KOPT-K1 (cell line): ENCODE results near the gene HOTAIR.

Experiments
- H3K27ac ChIP-seq: fragments of 200-600 bp; sonication (generic); 2 replicates; pipeline ENCODE4 v1.5.1; 2016; ENCODE audit warnings: antibody characterized with exemption, mild to moderate bottlenecking, low read depth, low read length; ENCODE audit not compliant: poor library complexity, severe bottlenecking
- H3K36me3 ChIP-seq: fragments of 200-600 bp; sonication (generic); 2 replicates; pipeline ENCODE4 v1.5.1; 2017; ENCODE audit warnings: antibody characterized with exemption, mild to moderate bottlenecking, low read length, moderate library complexity; ENCODE audit not compliant: insufficient read depth
- H3K9me3 ChIP-seq: fragments of 200-600 bp; sonication (generic); 2 replicates; pipeline ENCODE4 v1.5.1; 2017; ENCODE audit warnings: antibody characterized with exemption, low read length, mild to moderate bottlenecking; ENCODE audit not compliant: insufficient read depth, poor library complexity, severe bottlenecking

The HOTAIR gene

DNA sequence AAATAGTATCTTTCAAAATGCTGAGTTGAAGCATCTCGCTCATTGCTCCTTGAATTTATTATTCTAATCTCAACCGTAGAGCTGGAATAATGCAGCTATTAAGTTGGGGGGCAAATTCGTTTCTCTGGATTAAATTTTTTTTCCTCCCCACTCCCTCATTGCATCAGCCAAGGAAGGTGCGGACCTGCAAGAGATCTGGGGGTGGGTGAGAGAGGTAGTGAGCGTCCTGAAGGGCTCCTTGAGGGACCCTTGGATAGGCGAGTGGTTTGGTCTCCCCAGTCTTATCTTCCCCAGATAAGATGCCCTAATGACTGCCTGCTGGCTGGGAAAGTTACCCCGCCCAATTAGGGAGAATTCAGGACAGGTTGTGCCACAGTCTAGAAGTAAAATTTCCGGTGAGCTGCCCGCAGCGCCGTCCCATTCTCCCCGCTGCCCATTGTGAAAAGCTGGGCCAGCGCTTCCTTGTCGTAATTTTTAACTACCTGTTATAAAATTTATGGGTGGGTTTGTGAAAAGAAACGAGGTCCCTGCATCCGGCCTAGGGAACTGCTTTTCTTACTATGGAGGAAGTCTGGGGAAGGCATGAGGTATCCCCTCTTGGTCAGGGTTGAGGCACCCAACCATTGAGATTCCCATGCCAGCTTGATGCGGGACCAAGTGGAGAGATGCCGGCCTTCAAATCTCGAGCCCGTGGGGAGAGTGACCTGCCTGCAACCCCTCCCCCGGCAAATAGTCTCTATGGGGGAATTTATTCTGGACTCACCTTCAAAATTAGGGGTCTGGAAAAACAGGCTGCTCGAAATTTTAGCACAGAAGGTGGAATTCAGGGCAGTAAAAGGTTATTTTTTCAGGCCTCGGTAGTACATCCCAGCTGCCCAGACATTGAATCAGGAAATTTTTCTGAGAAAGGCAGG, 40.5 kb upstream of the HOTAIR start:
- H3K36me3 ChIP-seq: no peaks in the 10 kb centered on the region
- H3K9me3 ChIP-seq: no peaks in the 10 kb centered on the region
- no peak overlapping the region for H3K27ac ChIP-seq

DNA sequence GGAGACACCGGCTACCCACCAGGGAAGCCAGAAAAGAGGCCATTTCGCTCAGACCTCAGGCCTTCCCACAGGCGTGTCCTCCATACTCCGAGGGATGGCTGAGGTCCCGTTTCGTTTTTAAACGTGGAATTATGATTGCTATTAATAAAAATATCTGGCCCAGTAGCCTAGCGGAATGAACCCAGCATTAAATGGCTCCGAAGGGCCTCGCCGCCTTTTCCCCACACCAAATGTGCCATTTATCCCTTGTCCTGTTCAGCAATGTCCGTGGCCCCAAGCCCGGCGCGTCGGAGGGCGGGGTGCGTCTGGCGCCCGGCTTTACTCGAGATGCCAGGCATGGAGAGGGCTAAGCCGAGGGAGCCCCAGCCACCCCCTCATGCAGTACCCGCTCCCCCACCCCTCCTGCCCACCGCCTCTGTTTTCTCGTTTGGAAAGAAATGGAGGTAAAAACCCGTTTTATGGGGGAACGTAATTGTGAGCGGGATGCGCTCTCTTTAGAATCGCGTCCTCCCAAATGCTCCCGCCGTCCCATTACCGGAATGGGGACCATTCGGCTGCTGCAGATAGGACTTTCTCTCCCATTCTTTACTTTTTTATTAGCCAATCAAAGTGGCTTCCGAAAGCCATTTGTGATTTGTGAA, 39.7 kb upstream of the HOTAIR start:
- Histone ChIP-seq H3K9me3 (no peaks in the 10 kb centered on the region), H3K36me3 (no peaks in the 10 kb centered on the region), H3K27ac (no peak overlapping the region)

DNA sequence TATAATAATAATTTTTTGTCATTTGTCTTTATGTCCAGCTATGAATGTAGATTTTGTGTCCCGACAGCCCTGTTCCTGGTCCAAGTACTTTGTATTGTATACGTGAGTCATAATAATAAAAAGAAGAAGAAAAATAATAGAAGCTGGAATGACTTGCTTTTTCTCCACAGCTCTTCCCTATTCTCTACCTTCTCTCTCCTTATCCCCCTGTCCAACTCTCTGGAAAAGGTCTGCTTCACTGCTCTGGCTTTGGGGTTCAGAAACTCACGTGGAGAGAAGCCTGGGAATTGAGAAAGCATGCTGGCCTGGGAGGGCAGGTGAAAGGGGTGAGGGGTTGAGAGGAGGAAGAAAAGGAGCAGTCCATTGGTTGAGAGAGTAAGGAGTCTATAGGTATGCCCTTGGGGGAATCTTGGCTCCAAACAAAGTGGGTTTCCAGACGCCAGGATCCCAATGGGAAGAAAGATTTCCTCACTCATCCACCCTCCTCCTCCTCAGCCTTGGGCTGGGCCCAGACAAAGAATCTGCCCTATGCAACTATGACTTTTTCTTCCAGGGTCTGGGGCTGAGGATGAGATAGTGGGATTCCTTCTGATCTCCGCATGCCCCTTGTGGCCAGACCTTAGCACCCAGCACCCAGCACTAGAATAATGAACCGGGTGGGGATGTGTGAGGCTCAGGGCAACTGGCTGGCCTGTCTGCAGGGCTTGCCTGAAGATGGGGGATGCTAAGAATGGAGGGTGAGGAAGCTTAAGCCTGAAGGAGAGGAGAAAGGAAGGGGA, 38.1 kb upstream of the HOTAIR start:
- Histone ChIP-seq H3K27ac (no peak overlapping the region), H3K9me3 (no peaks in the 10 kb centered on the region), H3K36me3 (no peaks in the 10 kb centered on the region)

DNA sequence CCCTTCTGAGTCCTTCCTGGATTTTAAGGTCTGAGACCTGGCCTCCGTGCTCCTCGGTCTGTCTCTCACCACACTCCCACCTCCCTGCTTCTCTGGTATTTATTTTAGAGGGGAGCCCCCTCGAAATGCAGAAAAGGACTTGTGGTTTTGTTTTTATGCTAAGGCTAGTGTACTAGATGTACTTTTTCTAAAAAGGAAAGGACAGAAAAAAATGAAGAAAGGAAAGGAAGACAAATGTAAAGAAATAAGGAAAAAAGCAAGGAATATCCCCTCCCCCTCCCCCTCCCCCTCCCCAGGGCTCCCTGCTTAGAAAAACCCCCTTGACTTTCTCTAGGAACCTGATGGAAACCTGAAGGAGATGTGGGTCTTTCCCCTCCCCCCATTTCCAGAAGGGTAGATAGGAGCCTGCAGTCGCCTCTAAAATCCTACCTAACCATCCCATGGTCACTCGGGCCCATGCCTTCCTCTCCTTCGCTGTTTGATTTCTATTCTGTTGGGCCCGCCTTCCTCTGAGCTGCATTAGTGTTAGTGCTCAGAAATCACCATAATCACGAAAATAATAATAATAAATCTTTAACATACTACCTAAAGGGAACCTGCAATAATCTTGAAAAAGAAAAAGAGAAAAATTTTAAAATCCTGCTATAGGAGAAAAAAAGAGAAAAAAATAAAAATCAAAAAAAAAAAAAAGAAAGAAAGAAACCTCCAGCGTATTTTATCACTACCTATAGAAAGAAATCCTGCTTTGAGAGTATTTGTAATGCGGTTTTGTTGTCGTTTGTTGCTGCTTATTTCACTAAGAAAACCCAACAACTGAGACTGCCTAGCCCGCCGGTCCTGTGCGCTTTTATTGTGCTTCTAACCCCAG, 37.1 kb upstream of the HOTAIR start:
- Histone ChIP-seq H3K36me3 (no peaks in the 10 kb centered on the region), H3K9me3 (no peaks in the 10 kb centered on the region), H3K27ac (no peak overlapping the region)

DNA sequence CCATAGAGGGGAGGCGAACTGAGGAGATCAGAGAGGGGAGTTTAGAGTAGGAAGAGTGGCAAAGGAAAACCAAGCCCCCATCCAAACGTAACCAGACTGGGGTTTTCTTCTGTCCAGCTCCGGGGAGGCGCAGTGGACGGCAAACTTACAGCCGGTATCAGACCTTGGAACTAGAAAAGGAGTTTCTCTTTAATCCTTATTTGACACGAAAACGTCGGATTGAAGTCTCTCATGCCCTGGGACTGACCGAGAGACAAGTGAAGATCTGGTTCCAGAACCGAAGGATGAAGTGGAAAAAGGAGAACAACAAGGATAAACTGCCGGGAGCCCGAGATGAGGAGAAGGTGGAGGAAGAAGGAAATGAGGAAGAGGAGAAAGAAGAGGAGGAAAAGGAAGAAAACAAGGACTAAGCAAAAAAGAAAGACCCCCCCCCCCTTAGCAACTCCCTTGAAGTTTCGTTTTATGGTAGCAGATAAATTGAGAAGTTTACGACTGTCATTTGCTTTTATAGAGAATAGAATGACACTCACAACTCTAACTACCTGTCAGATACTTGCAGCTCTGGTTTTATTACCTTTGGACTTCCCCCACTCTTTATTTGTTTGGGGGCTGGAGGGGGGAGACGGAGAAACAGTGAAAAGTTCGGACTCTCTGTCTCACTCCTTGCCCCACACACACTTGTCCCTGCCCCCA, 36.4 kb upstream of the HOTAIR start:
- no peaks in the 10 kb centered on the region for H3K9me3 ChIP-seq
- no peak overlapping the region for H3K27ac ChIP-seq
- H3K36me3 ChIP-seq: no peaks in the 10 kb centered on the region

DNA sequence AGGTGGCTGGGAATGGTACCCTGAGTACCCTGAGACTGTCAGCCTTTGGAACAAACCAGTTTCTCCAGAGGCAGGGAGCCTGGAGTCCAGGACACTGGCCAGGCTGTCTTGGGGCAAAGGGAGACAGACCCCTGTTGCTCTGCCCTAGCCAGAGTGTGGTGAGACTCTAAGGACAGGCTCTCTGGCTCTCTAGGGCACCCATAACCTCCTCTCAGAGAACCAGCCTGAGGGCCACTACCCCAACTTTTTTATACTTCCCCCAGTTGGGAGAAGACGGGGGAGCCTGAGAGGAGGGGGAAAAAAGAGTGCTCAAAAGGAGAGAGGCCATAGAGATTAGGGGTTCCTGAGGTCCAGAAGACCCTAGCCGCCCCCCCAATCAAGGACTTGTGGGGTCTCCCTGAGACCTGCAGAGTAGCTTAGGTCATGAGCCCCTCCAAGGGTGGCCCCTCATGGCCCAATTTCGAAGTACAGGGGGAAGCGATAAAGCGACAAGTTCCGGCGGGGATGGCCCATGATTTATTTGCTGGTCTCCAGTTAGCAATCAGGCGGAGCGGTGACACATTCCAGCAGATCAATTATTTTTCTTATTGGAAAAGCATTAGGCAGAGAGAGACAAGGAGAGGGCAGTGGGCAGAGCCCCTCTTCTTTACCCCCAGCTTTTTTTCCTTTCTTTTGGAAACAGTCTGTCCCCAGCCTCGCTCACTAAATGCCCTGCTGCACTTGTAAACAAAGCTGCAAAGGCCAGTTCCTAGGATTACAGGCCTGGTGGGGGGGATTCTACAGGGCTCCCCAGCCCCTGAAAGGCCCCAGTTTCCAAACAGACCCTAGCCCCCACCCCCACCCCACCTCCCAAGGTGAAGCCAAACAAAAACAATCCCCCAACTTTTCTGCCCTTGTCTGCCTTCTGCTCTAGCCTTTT, 35.6 kb upstream of the HOTAIR start:
- Histone ChIP-seq H3K9me3 (no peaks in the 10 kb centered on the region), H3K36me3 (no peaks in the 10 kb centered on the region), H3K27ac (no peak overlapping the region)

DNA sequence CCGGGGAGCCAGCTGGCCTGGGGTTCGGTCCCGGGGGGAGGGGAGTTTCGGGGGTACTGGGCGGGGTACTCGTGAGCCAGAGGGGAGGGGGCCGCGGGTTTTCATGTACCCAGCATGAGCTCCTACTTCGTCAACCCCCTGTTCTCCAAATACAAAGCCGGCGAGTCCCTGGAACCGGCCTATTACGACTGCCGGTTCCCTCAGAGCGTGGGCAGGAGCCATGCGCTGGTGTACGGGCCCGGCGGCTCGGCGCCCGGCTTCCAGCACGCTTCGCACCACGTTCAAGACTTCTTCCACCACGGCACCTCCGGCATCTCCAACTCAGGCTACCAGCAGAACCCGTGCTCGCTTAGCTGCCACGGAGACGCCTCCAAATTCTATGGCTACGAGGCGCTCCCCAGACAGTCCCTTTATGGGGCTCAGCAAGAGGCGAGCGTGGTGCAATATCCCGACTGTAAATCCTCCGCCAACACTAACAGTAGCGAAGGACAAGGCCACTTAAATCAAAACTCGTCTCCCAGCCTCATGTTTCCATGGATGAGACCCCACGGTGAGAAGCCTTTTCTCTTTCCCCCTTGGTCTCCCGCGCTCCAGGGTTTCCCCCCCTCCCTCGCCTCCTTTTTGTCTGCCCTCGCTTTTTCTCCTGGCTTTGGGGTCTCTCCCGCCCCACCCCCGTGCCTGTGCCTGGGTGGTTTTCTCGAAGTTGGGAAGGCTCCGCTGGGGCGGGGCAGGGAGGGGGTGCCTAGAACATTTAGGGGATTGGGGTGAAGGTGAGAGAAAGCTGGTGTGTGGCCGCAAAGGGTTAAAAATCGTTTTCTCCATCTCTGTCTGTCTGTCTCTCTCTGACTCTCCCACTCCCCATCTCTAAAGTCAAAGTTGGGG, 34.7 kb upstream of the HOTAIR start:
- H3K36me3 ChIP-seq: no peaks in the 10 kb centered on the region
- no peak overlapping the region for H3K27ac ChIP-seq
- no peaks in the 10 kb centered on the region for H3K9me3 ChIP-seq

DNA sequence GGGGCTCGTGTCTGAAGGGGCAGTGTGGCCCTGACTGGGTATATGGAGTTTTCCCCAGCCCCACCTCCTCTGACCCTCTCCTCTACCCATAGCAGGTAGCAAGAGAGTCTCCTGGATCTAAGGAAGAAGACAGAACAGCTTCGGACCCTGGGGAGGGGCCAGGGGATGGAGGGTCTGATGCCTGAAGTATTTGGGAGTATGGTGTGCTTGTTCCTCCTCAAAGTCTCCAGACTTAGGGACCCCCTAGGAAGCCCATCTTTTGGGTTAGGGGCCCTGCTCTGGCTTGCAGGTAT, 33.5 kb upstream of the HOTAIR start:
- no peaks in the 10 kb centered on the region for H3K9me3 ChIP-seq
- H3K36me3 ChIP-seq: no peaks in the 10 kb centered on the region
- H3K27ac ChIP-seq: no peak overlapping the region

DNA sequence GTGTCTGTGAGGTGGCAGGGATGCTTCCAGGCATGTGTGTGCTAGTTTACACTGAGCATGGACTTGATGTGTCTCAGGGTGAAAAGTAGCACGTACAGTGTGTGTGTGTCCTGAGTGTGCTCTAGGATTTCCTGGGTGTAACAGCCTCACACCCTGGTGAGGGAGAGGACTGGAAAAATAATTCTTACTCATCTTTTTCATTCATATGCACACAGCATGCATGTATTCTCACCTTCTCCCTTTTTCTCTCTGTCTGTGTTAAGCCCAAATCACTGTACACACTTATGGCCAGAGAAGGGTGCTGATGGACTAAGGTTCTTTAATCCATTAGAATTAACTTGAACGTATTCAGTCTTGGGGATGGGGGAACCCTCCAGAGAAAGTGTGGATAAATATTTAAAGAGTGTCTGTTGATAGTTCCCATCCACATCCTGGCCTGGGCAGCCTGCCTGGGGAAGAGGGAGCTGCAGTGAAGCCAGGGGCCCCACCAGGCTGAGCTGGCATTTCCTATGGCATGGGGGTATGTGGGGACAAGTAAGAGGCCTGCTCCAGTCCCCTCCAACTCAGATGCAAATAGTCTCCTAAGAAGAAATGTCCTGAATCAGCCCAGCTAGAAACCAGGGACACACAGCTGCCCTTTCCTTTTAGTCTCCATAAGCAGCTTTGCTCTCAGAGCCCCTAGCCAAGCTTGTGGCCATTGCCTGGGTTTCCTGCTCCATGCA, 32.9 kb upstream of the HOTAIR start:
- no peaks in the 10 kb centered on the region for H3K36me3 ChIP-seq
- H3K9me3 ChIP-seq: no peaks in the 10 kb centered on the region
- no peak overlapping the region for H3K27ac ChIP-seq

DNA sequence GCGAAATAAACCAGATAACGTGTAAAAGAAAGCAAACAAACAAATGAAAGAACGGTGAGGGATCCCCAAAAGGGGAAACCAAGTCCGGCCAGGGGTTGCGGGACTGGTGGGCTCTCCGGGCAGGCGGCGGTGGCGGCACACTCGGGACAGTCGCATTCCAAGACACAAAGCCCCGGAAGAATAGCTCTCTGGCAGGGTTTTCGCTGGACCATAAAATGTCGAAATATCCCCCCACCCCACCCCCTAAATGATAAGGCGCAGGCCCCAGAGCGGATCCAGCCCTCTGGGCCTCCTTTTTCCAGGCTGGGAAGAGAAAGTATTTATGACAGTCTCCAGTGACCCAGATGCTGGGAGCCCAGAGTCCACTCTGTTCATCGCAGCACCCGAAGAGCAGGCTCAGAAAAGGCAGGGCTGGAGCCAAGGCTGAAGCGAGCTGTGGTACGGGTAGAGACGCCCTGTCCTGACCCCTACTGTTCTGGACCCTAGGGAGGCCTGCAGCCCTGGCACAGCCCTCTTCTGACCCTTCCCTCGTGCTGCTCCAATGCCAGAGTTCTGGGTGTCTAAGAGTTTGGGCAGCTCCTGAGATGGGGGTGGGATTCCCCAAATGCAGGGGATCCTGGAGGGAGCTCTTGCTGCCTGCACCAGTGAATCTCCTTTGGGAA, 31.9 kb upstream of the HOTAIR start:
- no peak overlapping the region for H3K27ac ChIP-seq

DNA sequence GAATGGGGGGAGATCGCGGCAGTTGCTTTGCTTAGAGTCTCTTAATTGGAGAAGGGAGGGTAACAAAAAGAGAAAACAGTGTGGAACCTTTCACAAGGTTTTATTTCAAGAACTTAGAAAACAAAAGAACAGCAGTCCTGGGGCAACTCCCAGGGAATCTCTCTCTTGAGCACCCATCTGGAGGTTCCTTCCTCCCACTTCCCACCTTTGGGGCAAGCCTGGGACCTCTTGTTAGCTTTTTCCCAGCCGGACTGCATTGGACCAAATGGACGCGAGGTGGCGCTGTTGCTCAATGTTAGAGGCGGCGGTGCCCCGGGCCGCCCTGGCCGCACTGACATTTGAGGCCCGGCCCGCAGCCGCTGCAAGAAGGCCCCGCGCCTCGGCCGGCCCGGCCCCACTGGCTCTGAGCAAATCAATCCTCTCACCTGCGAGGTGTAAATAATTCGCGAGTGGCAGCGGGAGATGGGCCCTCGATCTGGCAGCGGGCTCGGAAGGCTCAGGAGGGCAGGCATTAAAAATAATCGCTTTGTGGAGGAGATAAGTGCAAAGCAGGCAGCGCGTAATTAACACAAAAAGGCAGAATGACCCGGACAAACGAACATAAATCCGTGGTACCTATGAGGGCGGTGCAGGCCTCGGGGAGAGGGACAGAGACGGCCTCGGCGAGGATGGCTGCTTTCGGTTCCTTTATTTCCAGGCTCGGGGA, 31.3 kb upstream of the HOTAIR start:
- Histone ChIP-seq H3K9me3 (no peaks in the 10 kb centered on the region), H3K36me3 (no peaks in the 10 kb centered on the region), H3K27ac (no peak overlapping the region)

More for the DNA sequence above, 31.9 kb upstream of the HOTAIR start:
- no peaks in the 10 kb centered on the region for H3K9me3 ChIP-seq
- no peaks in the 10 kb centered on the region for H3K36me3 ChIP-seq
